CD4-positive, alpha-beta T cell treated with Interleukin-17A for 4 hours (primary cell): ENCODE measurements around the gene OR5AC2.

Experiments used
- DNase-seq: peaks from one replicate; pipeline ENCODE4 v3.0.0-alpha.2; 2020; ENCODE audit warnings: mixed read lengths

Gene OR5AC2, protein sequence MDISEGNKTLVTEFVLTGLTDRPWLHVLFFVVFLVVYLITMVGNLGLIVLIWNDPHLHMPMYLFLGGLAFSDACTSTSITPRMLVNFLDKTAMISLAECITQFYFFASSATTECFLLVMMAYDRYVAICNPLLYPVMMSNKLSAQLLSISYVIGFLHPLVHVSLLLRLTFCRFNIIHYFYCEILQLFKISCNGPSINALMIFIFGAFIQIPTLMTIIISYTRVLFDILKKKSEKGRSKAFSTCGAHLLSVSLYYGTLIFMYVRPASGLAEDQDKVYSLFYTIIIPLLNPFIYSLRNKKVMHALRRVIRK

GRCh38 chr3:98086873-98087272 lies at the start of gene OR5AC2:
OR5AC2 (plus strand) TSS chr3:98087173; CDS start chr3:98087173, 0 bp downstream.
- no peak for DNase-seq

GRCh38 chr3:98038286-98038685 lies 48.7 kb upstream of the OR5AC2 start:
- no peak for DNase-seq

GRCh38 chr3:98038876-98039275 lies 48.1 kb upstream of the OR5AC2 start:
- DNase-seq, result no peak

DNA sequence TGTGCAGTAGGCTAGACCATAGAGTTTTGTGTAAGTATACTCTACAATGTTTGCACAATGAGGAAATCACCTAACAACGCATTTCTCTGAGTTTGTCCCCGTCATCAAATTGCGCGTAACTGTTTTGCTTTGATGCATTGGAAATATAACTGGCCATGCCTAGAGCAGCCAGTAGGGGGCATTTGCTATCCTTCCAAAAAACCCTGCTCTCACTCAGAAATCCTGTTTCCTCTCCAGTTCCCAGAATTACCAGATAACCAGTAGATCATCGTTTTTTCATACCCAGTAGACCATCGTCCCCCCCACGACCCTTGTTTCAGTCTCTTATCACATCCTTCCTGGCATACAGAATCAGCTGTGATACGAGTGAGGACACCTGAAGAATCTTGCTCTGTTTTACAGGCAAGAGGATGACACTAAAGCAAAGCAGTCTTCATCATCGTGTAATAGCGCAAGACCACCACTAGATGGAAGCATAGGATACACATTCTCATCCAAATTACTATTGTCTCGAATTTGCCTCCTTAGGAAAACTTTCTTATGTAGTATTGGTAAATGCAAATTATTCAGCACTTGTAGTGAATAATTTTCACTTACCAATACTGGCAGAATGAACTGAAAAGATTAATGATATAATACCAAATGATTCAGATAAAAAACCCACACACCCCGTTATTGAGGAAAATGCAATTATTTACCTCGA lies 47.5 kb upstream of the OR5AC2 start:
- peak; percentile 75 for DNase-seq

DNA sequence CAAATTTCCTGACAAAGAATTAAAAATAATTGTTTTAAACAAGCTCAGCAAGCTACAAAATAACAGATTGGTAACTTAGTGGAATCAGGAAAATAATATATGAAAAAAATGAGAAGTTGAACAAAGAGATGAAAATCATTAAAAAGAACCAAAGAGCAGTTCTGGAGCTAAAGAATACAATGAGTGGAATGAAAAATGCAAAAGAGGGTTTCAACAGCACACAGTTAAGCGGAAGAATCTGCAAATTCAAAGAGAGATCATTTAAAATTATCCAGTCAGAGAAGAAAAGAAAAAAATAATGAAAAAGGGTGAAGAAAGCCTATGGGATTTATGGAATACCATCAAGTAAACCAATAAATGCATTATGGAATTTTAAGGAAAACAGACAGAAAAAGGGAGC lies 45.6 kb upstream of the OR5AC2 start:
- DNase-seq, result no peak

DNA sequence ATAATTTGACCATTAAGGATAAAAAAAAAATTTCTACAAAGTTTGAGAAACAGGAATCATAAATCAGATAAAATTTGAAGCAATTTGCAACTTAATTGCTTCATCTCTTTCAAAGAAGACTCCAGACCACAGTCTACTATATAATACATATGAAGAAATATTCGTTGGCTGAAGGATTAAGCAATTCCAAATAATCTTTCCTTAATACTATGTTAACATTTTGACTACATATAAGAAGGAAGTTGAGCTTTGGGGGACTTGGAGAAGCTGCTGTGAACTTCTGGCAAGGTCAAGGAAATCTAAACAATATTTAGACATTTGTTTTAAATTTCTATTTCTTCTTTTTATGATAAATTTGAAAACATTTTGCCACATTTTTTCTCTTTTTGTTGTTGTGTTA lies 38.4 kb upstream of the OR5AC2 start:
- no peak for DNase-seq

DNA sequence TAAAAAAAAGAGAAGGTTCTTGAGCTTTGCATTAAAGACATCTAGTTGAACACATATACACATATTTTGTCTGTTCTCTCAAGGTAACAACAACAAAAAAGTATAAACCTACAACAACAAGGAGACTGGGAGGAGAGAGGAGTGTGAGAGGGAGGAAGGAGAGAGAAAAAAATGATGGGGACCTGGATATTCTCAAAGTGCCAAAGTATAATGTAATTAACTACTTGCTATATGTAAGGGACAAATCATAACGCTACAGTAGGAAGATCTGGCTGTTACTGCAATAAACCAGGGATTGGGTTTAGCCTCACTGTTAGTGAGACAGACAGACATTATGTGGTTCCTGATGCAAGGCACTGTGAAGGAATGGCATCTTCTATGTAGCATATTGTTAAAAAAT lies 37.7 kb upstream of the OR5AC2 start:
- DNase-seq, result no peak

DNA sequence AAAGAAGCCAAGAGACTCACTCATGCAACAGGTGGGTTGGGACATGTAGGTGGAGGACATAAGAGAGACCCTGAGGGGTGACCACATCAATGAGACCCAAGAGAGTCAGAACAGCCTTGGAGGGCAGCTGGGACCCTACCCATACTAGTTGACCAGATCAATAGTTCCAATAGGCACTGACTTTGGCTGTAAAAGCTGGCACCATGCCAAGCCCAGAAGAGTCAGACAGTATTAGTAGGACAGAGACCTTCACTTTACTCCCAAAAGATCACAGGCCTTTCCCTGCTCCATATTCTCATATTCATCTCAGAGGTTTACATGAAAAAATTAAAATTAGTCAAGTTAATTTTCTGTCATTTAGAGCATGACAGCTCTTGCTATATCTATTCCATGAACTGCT lies 30.9 kb upstream of the OR5AC2 start:
- DNase-seq, result peak; percentile 5

GRCh38 chr3:98057631-98058030 lies 29.3 kb upstream of the OR5AC2 start:
- no peak for DNase-seq

DNA sequence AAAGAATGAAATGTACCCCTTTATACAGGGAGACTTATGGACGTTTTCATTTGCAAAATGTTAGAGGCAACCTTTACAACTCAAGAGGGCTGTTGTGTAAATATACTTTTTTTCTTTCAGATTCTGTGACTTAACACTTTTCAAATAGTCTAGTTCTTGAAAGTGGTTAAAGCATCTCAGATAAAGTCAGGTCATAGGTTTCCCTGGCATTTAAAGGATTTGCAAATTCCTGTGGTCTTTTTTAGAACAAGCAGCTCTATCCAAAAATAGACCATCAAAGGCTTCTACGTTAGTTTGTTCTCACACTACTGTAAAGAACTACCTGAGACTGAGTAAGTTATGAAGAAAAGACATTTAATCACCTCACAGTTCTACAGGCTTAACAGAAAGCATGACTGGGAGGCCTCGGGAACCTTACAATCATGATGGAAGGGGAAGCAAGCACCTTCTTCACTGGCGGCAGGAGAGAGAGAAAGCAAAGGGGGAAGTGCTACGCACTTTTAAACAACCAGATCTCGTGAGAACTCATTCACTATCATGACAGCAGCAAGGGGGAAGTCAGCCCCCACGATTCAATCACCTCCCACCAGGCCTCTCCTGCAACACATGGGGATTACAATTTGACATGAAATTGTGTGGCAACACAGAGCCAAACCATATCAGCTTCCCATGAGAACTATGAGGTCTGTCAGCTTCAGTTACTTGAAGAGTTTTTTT lies 28.6 kb upstream of the OR5AC2 start:
- DNase-seq, result no peak

GRCh38 chr3:98068824-98069223 lies 18.1 kb upstream of the OR5AC2 start:
- DNase-seq, result no peak

- no peak for DNase-seq
These were observed 16.1 kb upstream of the OR5AC2 start for GRCh38 chr3:98070840-98071239.

DNA sequence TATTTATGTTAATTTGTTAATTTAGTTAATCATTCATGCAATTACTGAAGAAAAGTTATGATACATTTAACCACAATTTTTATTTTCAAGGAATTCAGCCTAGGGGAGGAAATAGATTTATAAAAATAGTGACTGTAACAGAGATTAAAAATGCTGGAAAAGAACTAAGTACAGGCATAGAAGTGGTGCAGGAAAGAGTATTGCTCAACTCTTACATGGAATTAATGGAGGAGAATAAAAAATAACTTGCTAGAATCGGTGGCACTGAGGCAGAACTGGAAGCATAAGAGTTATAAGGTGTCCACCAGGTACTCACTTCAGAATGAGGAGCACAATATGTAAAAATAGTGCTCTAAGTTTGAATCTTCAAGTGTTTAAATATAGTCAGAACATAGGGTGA lies 13.5 kb upstream of the OR5AC2 start:
- no peak for DNase-seq

- DNase-seq, result no peak
These were observed 8.9 kb downstream of the OR5AC2 start for GRCh38 chr3:98095882-98096281.

DNA sequence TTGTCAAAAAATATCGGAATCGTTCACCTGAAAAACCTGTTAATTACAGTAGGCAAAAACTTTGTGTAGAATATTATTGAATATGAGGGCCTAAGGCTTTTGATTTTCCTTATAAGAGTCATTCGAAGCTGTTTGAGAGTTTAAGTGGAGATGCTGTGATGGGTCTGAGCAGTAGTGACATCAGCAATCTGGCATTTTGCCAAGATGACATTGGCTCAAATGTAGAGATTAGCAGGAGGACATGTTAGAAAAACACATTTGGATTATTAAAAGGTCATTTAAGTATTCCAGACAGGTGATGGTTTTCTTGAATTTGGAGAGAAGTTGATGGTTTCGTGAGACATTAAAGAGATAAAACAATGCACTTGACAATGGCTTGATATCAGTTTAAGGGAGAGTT lies 12.9 kb downstream of the OR5AC2 start:
- no peak for DNase-seq

DNA sequence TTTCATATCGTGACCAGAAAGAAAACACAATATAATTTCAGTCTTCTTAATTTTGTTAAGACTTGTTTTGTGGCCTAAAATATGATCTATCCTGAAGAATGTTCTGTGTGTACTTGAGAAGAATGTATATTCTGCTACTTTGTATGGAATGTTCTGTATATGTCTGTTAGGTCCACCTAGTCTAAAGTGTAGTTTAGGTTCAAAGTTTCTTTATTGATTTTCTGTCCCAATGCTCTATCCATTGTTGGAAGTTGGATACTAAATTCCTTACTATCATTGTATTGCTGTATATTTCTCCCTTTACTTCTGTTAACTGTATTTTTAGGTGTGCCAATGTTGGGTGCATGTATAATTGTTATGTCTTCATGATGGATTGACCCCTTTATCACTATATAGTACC lies 21.2 kb downstream of the OR5AC2 start:
- no peak for DNase-seq

DNA sequence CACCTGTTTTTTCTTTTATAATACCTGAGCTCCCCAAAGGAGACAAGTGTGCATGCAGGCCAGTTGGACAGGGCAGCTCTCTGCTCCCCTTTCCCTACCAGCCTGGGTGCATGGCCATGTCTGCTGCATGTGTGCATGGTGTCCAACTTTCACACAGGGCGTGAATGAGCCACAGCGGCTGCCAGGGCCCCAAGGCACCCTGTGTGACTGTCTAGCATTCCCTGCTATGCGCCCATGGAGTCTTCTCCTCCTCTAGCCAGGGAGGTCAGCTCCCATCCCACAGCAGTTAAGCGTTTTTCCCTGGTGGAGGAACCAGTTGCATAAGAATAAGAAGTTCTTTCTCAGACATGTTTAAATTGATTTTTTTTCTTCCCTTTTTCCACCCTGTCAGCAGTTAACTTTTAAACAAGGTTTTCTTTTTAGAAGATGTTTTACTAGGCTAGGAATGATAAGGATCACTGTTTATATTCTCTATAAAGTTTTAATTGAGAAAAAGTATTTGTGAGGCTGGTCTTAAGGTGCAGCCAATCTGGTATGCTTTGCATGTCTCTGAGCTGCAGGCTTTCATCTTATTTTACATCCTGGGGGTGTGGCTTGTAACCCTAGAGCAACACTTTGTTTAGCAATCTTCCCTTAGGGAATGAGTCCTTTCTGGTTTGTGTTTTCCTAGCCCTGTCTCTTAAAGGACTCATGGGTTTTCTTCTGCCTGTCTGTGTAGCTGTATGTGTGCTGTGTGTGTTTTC lies 23.0 kb downstream of the OR5AC2 start:
- DNase-seq, result no peak

DNA sequence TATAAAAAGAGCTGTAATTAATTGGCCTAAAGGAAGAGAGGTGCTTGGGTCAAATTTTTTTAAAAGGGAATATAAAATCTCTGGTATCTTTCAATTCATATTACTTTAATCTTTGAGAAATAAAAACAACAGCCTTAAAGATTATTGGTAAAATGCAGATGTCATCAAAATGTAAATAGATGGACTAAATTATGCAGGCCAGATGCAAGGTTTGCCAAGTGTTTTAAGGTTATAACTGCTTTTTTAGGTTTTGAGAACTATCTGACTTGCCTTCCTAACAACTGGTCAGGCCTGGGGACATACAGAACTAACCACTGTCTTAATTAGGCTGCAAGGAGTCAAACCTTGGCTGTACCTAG lies 23.6 kb downstream of the OR5AC2 start:
- no peak for DNase-seq

DNA sequence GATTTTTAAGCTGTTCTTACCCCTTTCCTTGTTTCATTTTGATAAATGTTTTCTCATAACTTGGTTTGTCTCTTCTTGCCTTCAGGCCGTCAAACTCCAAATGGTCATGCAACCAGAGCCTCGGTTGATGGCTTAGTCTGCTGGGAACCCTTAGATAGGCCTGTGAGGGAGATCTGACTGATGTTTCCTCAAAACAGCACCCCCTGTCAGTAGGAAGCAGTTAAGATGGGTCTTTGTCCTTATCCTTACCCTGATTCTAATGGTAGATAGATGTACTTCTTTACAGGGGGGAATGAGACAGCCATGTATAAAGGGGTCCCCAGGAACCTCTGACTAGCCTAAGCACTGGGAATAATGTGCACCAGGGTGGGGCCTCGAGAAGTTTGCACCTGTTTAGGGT lies 27.3 kb downstream of the OR5AC2 start:
- DNase-seq, result no peak

GRCh38 chr3:98115717-98116116 lies 28.7 kb downstream of the OR5AC2 start:
- no peak for DNase-seq

DNA sequence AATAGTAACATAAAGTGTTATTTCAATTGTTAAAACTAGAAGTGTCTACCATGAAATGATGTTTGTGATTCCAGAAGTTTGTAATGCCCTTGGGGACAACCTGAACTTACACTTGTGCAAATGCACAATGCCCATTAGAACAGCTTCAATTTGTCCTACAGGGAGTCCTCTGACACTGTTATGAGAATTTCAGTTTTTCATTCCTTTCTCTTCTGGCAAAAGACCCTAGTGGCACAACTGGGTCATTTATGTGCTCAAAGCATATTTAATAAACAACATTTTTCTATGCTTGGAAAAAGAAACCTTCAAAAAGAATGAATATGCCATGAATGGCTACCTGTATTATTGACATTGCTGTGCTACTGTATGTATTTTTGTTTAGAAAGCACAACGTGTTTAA lies 43.4 kb downstream of the OR5AC2 start, which contains the start of gene OR5H1:
Gene OR5H1 (plus strand): TSS at position 301 of the 400 bp plus-strand sequence. CDS start 1,977 bp downstream, outside the sequence.
- DNase-seq, result no peak

GRCh38 chr3:98136631-98137030 lies 49.7 kb downstream of the OR5AC2 start:
- no peak for DNase-seq
